K562 (cell line): ENCODE data around the gene SRGAP3.

Experiments
- ARID2 ChIP-seq: fragments of 450-650 bp; IDR thresholded peaks from 2 replicates; pipeline ENCODE4 v1.6.1; 2017; ENCODE audit warnings: antibody characterized with exemption, mild to moderate bottlenecking
- TCF3 ChIP-seq: sonication (generic); formaldehyde crosslinking; IDR thresholded peaks from 2 replicates; pipeline ENCODE4 v1.4.0; 2020; ENCODE audit warnings: mild to moderate bottlenecking, missing genetic modification reagents
- TF ChIP-seq, protein P1 (sequence below): fragments of 450-650 bp; formaldehyde crosslinking; IDR thresholded peaks from 2 replicates; pipeline ENCODE4 v1.4.0; 2020; ENCODE audit warnings: mild to moderate bottlenecking, mixed read lengths

DNA sequence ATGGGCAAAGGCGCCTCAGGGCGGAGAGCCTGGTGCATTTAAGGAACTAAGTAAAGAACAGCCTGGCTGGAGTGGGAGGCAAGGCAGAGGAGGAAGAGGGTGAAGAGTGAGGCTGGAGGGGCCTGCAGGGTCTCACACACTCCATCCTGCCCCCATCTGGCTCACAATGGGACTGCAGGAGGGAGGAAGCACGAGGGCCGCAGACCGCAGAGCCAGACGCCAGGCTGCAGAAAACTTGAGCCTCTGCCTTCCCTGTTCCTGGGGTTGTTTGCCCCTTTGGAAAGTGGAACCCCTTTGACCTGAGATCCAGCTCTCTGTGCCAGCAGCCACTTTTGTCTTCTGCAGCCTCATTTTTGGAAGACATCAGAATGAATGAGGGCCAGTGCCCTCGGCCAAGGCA is 138.0 kb downstream of the SRGAP3 start:
- TF ChIP-seq, protein P1, sequence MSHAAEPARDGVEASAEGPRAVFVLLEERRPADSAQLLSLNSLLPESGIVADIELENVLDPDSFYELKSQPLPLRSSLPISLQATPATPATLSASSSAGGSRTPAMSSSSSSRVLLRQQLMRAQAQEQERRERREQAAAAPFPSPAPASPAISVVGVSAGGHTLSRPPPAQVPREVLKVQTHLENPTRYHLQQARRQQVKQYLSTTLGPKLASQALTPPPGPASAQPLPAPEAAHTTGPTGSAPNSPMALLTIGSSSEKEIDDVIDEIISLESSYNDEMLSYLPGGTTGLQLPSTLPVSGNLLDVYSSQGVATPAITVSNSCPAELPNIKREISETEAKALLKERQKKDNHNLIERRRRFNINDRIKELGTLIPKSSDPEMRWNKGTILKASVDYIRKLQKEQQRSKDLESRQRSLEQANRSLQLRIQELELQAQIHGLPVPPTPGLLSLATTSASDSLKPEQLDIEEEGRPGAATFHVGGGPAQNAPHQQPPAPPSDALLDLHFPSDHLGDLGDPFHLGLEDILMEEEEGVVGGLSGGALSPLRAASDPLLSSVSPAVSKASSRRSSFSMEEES (CRISPR knock-in tag) = no peak
- no peak for TF ChIP-seq TCF3 (CRISPR knock-in tag)
- TF ChIP-seq ARID2 = no peak
